A172 (cell line): ENCODE data around the gene RBM14. TPM values are rescaled to one million over a fixed set of nuclear protein-coding genes. Genes with fewer than 3 reads are reported as not detected.
A peak's percentile ranks its signal among the peaks of the same experiment; 100 is the strongest.
"Not testable (repeated sequence)": the region's sequence is repeated elsewhere in the genome, so short reads cannot be mapped to it uniquely, and the experiment has no call there.

Source experiments
- DNase-seq: peaks from one replicate; pipeline ENCODE4 v3.0.0-alpha.2; 2015; ENCODE audit warnings: low spot score
- total RNA-seq: library from RNA; depleted of rRNA; stranded (reverse); fragments of >200 nt; shearing (Covaris generic); gene quantifications from 2 replicates; pipeline ENCODE4 v1.2.3, GENCODE V29; 2014

RBM14 gene
- total RNA-seq, 1 experiment from 2014 or later = 43.4 TPM

- DNase-seq = no peak
Measured at GRCh38 chr11:66598993-66599392, 17.4 kb upstream of the RBM14 start.

- no peak for DNase-seq
Measured at GRCh38 chr11:66600219-66600618, 16.2 kb upstream of the RBM14 start.

DNA sequence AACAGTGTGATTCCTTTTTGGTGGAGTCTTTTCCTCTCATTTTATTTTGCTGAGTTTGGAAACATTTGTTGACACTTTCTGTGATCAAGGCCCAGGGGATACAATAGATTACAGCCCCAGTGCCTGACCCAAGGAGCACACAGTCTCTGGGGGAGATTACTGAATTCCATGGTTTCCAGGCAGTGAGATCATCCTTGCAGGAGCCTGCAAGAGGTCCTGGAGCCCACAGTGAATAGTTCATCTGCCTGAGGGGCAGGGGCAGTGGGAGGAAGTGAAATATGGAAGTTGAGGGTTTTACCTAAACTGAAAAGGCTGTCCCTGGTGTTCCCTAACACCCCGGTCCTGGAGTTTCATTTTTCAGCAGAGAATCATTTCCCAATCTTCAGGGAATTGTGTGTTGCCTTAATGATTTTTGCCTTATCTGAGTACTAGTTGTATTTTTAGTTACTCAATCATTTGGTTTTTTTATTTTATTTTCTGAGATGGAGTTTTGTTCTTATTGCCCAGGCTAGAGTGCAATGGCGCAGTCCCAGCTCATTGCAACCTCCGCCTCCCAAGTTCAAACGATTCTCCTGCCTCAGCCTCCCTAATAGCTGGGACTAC is 15.7 kb upstream of the RBM14 start:
- no peak for DNase-seq

DNA sequence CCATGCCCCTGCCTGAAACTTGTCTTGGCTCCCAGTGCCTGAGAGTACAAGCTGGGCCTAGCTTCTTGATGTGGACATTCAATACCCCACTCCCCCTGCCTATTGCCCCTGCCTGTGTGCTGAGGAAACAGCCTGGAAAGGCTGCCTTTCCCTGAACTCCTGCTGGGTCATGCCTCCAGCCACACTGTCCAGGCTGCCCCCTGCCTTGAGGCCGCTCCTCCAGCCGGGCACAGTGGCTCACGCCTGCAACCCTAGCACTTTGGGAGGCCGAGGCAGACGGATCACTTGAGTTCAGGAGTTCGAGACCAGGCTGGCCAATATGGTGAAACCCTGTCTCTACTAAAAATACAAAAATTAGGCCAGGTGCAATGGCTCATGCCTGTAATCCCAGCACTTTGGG is 13.4 kb upstream of the RBM14 start:
- no peak for DNase-seq

DNA sequence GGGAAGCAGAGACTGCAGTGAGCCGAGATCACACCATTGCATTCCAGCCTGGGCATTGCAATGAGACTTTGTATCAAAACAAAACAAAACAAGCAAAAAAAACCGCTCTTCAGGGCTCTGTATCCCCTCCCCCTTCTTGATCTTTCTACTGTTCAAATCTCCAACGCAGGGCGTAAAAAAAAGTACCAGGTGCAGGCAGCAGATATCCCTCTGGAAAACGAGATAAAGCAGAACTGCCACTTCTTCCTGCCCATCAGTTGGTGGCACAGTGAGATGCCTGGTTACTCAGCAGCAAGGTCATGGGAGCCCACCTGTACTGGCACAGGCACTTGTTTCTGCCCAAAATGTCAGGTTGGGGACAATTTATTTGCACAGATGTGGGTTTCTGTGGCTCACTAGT is 12.3 kb upstream of the RBM14 start:
- DNase-seq = no peak

- DNase-seq = not testable (repeated sequence)
Measured at GRCh38 chr11:66606608-66607007, 9.8 kb upstream of the RBM14 start.

DNA sequence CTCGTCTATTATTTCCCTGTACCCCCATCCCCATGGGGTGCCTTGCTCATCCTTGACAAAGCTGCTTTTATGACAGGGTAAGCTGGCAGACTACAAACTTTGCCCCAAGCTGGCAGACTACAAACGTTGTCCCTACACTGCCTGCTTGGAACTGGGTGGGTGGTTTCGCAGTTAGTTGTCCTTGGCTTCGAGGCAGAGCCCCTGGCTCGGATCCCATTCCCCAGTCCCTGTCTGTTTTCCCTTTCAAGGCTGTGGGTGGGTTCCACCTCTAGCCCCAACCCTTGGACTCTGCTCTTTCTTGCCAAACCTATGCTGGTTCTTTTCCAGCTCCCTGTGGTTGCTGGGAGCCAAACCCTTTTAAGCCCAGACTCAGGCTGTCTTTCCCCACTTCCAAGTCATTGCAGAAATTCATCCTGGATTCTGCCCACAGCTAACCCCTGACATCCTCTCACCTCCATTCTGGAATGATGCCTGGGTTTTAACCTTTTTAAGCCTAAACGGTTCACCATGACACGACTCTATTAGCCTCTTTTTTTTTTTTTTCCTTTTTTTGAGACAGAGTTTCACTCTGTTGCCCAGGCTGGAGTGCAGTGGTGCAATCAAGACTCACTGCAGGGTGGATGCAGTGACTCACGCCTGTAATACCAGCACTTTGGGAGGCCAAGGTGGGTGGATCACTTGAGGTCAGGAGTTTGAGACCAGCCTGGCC is 9.2 kb upstream of the RBM14 start:
- peak; percentile 30 for DNase-seq

DNA sequence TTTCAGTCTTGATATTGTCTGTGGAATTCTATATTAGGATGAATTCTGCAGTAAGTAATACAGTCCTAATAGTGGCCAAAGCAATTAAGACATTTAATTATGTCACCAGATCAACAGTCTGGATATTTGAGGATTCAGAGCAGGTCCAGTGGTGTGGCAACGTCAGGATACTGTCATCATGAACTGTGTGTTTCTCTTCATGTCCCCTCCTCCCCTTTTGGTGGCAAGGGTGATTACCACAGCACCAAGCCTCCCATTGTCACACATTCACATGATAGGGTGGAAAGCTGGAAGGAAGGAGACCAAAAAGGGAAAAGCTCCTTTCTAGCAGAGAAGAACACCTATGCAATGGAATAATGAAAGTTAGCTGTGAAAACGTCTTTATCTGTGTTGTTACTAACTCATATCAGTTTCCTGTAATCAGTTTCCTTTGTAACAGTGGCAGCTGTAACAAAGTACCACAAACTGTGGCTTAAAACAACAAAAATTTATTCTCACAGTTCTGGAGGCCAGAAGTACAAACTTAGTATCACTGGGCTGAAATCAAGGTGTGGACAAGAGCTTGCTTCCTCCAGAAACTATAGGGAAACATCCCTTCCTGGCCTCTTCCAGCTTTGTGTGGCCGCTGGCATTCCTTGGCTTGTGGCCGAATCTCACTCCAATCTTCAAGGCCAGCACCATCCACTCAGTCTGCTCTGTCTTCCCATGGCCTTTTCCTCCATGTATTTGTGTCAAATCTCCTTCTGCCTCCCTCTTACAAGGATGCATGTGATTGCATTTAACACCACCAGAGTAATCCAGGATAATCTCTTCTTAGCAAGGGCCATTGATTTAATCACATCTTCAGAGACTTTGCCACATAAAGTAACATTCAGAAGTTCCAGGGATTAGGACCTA is 6.5 kb upstream of the RBM14 start:
- no peak for DNase-seq

DNA sequence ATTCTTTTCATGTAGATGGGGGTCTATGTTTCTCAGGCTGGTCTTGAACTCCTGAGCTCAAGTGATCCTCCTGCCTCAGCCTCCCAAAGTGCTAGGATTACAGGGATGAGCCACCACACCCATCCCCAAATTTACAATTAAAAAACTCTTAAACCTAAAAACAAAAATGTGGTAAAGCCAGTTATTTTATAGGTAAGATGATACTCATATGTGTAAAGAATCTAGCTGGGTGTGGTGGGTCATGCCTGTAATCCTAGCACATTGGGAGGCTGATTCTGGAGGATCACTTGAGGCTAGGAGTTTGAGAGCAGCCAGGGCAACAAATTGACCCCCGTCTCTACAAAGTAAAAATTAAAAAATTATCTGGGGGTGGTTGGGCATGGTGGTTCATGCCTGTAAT is 4.0 kb upstream of the RBM14 start:
- DNase-seq = no peak

GRCh38 chr11:66614073-66614472 is 2.4 kb upstream of the RBM14 start:
- no peak for DNase-seq

DNA sequence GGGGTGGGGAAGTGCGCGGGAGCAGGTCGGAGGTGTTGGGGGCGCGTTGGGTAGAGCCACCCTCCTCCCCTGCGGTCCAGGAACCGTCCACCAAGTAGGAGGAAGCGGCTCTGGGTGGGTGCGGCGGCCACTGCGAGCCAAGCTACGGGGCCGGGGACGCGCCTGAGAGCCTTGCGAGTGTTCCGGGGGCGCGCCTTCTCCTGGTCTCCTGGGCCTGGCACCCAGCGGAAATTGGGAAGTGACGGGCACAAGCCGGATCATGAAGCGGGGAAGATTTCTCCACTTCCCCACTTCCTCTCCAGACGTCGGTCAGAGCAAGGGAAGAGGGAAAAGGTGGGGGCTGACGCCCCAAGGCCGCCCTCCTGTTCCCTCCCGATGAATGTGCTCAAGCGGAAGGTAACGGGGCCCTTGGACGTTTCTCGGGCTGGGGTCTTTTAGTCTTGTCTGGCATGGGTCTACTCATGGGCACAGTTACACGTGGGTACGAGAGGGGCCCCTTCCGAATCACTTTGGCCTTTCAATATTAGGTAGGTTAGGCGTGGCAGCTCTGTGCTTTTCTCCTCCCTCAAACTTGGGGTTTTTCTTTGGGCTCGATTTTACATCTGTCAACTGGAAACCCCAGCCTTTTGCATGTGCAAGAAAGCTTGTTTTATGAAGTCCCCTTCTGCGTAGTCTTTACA is 865 bp downstream of the RBM14 start:
- DNase-seq = peak; percentile 50

DNA sequence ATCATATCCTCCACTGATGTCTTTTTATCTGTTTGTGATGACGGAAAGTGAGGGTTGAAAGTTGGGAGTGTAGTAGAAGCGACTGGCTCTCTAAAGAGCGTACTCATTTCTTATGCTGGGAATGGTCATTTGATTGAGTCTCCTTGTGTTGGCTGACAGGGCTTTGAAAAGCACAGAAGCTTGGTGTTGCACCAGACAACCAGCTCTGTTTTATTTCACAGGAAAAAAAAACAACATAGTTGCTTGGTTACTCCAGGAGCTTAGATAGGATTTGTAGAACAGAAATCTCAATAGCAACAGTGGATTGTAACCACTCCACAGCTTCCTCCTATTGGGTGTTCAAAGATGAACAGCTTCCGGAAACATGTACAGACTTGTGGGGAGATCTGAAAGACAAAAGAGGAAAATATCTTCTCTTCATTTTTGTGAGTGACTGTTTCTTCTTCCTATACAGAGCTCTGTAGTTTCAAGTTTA is 2.7 kb downstream of the RBM14 start:
- DNase-seq = no peak

GRCh38 chr11:66624450-66624849 is 8.0 kb downstream of the RBM14 start:
- DNase-seq = no peak

- no peak for DNase-seq
Measured at GRCh38 chr11:66625041-66625751, 8.8 kb downstream of the RBM14 start.

DNA sequence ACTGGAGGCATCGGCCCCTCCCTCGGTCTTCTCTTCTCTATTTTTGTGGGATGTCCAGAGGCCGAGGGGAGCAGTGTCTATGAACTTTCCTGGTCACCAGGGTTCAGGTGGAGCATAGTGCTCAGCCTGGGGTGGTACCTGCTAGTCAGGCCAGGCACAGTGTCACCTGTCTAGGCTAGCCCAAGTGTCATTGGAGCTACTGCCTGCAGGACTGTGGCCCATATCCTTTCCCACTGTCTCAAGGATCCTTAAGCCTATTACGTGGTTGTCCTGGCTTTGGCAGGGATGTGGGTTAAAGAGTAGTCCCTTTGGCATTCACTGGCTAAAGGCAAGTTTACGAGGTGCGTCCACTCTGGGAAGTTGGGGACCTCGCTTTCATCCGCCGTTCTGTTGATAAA is 9.3 kb downstream of the RBM14 start:
- no peak for DNase-seq

DNA sequence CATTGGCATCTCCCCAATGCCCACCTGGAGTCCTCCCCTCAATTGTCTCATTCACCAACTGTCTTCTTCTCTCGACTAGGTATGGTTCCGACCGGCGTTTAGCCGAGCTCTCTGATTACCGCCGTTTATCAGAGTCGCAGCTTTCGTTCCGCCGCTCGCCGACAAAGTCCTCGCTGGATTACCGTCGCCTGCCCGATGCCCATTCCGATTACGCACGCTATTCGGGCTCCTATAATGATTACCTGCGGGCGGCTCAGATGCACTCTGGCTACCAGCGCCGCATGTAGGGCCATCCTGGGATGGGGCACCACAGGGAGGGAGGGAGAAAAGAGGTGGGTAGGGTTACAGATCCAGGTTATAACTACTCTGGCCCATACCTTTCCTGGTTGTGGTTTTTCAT is 10.0 kb downstream of the RBM14 start:
- DNase-seq = no peak

DNA sequence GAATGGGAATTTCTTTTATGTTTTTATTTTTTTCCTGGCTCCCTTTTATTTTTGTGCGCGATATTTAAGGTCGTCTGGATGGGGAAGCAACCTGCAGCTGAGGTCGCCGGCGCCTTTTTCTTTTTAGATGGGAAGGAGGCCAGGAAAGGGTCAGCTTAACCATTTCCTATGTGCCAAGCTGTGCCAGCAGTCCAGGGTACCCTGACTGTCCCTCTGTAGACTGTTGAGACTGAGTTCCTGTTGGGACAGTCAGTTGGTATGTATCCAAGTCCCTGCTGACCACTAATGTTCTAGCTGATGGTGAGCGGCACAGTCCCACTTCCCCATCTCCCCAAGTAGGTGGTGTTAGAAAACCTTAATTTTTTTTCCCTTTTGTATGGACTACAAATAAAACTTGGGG is 10.5 kb downstream of the RBM14 start:
- no peak for DNase-seq

DNA sequence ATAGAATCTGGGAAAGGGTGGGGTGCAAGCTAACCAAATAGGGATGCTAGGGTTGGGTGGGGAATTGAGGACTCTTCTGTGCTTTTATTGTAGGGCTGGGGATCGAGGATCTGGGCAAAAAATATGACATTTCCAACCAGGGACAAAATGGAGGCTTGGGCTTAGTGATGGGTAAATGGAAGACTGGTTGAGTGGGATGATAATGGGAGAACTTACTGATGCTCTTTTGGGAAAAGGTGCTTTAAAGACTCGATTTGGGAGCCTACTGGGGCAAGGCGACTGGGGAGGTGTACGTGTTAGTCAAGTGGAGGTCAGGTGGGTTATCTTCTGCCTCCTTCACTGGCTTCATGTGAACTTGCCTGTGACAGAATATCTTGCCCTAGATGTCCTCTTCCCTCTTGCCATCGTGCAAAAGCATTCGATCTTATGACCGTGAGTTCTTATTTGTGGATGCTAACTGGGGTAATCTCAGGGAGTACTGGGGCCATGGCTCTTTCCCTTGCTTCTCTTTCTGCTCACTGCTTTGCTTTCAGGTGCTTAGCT is 11.7 kb downstream of the RBM14 start:
- DNase-seq = no peak

GRCh38 chr11:66629356-66629755 is 12.9 kb downstream of the RBM14 start:
- DNase-seq = no peak

DNA sequence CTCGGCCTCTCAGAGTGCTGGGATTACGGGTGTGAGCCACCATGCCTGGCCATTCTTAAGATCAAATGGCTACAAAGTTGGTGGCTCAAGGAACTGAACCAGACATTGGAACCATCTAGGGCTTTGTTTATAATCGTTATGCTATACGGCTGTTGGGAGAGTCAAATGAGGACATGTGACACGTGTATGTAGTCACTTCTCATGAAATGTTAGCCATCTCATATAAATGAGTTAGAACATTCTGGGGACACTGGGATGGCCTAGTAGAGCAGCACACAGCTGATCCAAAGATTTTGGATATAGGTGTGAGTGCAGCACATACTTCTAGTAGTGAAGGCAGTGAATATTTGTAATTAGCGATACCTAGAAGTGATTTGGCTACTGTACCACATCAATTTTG is 15.5 kb downstream of the RBM14 start:
- DNase-seq = no peak

GRCh38 chr11:66632952-66633351 is 16.5 kb downstream of the RBM14 start:
- DNase-seq = no peak
